ENCODE data around the gene SPPL3. TPM values are rescaled to one million over a fixed set of nuclear protein-coding genes. Genes with fewer than 3 reads are reported as not detected.
"Not testable (repeated sequence)": the region's sequence is repeated elsewhere in the genome, so short reads cannot be mapped to it uniquely, and the experiment has no call there.

SPPL3 gene
- polyA plus RNA-seq, 1 donor, result 54.9 TPM

DNA sequence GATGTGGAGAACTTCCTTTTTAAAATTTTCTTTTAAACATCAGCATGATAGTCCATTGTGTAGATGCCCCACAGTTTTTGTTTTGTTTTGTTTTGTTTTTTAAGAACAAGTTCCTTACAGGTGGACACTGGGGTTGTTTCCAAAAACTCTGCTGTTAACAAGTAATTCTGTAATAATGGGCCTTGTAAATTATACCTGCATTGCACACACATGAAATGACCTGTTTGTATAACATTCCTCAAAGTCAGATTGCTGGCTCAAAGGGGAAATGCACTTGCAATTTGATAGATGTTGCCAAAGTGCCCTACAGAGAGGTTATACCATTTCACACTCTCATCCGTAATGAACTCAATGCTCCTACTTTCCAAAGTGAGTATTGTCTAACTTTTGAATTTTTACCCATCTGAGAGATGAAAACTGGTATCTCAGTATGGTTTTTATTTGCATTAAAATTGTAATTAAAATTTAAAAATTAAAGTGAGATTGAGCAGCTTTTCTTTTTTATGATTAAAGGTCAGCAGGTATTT, 89.2 kb downstream of the SPPL3 start:
- DNase-seq, result no peak

DNA sequence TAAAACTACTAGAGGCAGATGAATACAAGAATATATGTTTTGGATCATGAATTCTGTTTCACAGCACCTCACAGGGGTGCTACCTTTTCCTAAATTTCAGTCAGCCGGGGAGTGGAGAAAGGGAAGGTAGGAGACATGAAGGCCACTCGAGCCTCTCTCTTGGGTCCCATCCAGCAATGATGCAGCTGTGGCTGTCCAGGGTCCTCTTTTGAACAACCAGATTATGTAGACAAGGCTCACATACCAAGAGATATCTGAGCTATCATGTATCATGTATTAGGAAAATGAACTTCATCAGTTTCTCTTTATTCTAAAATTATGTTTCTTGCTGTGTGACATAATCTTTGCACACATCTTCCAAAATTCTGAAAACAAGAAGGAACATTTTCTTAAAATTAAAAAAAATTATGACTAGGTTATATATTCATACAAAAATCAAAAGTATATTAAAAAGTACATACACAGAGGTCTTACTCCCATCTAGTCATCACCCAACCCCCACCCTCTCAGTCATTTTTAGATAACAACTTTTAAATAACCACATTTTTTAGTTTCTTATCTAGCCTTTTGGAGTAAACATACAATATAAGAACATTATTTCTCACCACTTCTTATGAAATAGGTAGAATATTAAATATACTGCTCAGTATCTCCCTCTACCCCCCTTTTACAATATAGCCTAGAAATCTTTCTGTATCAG, 89.8 kb downstream of the SPPL3 start:
- DNase-seq, result no peak

DNA sequence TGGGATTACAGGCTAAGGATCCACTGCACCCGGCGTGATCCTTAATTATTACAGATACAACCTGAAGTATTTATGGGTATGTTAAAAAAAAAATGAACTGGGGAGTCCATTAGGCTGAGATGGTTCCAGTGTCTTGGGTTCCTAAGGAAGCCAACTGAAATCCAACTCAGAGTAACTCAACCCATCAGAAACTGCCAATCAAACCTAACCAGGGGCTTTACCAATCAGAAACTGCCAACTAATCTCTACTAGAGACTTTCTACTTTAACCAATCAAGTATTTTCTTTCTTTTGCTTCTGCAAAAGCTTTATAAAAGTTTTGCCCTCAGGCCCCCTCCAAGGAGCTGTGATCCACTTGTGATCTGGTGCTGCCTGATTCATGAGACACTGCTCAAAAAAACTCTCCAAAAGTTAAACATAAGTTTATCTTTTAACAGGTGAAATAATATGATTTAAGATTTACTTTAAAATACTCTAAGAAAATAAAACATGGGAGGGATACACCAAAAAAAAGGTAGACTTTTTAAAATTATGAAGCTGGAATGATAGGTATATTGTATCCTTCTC, 90.5 kb downstream of the SPPL3 start:
- DNase-seq, result no peak

DNA sequence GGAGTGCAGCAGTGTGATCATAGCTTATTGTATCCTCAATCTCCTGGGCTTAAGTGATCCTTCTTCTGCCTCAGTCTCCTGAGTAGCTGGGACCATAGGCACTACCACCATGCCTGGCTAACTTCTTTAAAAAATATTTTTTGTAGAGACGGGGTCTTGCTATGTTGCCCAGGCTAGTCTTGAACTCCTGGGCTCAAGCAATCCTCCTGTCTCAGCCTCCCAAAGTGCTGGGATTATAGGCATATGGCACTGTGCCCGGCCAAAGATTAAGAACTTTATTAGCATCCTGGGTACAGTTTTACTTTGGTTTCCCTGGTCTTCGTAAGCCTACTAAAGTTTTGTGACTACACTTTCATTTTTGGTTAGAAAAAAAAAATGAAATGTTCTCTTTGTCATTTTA, 94.1 kb downstream of the SPPL3 start:
- no peak for DNase-seq

DNA sequence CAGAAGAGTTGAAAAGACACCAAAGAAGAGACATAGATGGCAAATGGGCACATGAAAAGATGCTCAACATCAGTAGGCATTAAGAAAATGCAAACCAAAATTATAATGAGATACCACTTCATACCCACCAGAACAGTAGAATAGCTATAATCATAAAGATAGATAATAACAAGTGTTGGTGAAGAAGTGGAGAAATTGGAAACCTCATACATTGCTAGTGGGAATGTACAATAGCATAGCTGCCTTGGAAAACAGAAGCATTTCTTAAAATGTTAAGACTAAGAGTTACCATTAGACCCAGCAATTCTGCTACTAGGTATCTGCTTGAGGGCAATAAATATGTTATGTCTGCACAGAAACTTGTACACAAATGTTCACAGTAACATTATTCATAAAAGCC, 99.7 kb downstream of the SPPL3 start:
- no peak for DNase-seq

DNA sequence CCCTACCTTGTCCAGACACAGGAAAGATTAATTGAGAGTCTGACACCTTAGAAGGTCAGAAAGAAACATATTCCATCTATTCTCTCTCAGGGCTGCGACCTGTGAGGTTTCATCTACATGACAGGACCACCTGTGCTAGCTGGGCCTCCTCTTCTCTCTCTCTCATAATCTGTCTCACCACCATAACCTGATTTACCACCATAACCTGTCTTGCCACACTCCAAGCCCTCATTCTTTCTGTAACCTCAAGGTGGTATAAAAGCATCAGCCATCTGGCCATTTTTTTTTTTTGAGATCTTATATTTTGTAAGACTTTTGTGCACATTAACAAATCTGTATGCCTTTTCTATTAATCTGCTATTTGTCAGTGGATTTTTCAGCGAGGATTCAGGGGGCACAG, 103.0 kb downstream of the SPPL3 start:
- no peak for DNase-seq

DNA sequence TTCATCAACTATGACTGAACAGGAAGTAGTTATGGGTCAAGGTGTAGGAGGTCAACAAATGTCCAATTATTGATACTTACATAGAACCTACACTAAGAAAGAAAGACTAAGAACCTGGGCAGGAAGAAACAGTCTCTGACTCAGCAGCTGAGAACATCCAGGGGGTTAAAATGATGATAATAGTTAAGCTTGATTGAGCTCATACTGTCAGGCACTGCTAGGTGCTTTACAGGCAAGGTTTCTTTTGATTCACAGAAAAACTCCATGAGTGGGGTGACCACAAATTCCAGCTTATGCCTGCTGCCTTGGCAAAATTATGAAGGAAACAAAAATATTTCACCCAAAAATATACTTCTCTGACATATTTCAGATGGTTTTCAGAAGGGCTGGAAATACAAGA, 103.5 kb downstream of the SPPL3 start:
- no peak for DNase-seq

DNA sequence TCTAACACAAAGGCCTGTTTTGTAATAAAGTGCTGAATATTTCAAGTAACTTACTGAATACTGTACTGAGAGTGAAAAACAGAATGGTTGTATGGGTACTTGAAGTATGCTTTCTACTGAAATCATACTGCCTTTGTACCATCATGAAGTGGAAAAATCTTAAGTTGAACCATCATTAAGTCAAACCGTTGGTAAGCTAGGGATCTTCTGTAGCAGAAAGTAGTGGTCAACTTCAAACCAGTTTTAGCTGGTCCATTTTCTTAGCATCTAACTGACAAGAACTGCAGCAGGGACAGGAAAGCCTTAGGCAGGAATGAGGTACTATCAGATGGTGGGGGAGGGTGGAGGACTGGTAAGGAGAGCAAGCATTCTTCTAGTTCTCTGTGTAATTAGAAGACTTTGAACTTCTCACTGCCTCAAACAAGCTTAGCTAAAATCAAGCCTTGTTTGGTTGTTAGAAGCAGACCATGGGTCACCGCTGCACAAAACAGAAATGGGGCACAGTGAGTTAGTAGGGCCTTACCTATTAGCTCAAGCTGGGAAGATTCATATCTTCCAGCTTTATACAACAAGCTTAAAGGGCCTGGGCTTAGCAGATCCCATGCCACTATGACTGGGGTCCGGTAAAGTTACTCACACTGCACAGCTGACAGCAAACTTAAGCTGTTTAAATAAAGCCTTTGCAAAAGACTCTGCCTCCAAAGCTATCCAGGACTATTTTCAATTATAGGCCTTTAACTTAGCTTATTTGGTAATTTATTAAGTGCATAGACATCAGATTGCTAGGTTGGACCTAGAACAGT, 104.7 kb downstream of the SPPL3 start:
- no peak for DNase-seq

DNA sequence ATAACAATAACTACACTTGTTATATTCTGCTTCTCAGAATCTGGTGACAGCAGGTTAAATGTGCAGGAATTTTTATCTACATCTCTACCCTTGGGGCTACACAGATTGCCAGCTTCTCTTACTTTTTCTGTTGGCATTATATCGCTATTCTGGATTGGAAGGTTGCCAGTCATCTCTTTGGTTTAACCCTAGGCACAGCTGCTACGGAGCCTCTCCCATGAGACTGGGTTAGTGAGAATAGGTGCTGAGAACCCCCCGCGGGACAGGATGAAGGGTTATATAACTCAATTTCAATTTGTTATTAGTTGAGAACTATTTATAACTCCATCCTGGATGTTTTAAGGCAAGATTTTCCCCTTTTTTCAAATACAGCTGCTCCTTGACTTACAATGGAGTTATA, 105.5 kb downstream of the SPPL3 start:
- no peak for DNase-seq

DNA sequence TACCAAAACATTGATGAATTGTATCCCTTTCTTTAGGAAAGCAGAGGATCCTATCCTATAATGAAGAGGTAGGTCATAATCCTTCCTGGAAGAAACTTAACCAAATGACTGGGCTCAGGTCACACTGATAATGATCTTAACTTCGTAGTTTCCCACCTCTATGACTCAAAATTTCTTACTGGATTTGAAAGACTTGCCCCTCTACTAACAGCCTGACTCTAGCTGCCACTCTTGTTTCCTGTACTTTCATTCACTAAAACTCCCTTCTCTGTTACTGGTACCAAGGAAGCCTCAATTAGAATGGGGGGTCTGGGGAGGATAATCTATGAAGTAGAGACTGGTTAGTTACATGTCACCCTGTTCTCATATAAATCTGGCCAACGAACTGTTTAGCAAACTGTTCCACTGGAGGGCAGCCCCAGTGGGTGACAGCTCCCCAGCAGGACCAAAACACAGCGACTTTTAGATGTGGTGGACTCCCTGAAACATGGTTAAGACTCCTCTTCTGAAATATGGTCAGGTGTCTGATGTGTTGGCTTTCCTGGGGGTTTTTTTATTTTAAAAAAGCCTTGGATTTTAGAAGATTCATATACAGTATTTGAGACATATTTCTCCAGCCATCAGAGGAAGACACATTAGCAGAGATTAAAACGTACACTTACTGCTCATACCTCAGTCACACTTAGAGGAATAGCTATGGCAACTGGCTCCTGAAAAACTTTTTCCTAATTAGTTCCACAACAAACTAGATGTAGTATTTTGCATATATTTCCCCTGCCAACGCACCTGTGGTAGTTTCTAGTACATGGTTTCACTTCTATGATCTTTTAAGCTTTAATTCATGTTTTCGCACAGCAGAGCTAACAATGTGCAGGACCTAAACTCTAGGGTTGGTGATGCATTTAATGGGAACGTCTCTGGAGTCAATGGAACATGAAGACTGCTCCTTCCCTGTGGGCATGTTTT, 106.2 kb downstream of the SPPL3 start:
- DNase-seq, result no peak

DNA sequence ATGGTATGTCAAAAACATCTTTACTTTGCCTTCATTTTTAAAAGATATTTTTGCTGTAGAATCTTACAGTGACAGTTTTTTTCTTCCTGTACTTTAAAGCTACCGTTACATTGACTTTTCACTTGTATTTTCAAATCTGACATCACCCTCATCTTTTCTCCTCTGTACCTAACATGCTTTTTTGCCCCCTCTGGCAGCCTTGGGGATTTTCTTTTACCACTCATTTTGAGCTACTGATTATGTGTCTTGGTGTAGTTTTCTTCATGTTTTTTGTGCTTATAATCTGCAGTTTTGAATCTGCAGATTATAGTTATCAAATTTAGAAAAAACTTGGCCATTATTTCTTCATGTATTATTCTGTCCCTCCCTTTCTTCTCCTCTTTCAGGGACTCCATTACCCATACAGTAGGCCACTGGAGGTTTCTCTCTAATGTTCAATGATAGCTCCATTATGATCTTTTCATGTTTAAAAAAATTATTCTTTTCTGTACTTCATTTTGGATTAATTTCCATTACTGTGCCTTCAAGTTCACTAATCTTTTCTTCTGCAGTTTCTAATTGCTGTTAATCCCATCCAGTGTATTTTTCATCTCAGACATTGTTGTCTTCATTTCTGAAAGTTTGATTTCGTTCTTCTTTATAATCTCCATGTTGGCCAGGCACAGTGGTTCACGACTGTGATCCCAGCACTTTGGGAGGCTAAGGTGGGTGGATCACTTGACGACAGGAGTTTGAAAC, 108.5 kb downstream of the SPPL3 start:
- DNase-seq, result no peak

DNA sequence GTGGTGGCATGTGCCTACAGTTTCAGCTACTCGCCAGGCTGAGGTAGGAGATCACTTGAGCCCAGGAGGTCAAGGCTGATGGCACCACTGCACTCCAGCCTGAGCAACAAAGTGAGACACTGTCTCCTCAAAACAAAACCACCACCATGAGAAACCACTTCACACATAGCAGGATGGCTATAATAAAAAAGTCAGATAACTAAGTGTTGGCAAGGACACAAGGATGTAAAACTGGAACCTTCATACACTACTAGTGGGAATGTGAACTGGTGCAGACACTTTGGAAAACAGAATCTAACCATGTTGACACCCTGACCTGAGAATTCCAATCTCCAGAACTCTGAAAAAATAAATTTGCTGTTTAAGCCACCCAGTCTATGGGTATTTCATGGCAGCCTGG, 110.8 kb downstream of the SPPL3 start:
- no peak for DNase-seq

DNA sequence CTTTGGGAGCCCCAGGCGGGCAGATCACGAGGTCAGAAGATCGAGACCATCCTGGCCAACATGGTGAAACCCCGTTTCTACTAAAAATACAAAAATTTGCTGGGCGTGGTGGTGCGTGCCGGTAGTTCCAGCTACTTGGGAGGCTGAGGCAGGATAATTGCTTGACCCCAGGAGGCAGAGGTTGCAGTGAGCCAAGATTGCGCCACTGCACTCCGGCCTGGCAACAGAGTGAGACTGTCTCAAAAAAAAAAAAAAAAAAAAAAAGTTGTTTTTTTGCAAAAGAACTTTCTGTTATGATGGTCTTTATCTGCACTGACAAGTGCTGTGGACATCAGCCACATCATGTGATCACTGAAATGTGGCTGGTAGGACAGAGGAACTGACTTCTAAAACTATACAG, 111.7 kb downstream of the SPPL3 start:
- DNase-seq, result not testable (repeated sequence)

DNA sequence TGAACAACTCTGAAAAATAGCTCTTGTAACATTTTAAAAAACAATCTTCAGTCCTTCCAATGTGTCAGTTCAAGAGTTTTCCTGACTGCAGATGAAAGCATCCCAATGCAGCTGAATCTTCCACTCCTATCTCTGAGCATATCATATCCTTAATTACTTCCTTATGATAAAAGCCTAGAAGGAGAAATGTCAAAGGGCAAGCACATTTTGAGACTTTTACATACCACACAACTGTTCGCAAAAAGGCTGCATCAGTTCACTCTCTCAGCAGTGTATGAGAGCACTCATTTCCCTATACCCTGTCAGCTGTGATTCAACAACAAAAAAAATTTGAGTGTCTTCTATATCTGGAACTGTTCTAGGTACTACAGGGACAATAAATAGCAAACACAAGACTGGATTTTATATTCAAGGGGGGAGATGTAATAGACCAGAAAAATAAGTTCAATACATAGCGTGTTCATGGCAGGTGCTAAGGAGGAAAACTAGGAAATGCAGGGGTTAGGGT, 112.4 kb downstream of the SPPL3 start:
- DNase-seq, result no peak

DNA sequence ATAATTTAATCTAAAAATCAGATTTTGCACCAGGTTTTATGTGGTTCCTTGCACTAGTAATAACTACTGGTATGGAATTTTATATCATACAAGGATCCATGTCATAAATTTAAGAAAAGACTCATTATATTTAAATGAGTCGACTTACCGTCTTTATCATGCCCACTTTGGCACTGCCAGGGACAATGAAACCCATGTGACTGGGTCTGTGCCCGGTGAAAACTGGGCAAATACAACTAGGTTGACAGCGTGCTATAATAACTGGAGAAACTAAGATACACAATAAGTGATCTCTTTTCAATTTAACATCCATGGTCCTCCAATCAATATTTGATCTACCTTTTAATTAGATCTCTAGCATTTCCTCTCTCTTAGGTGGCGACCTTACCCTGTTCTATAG, 114.0 kb downstream of the SPPL3 start:
- no peak for DNase-seq

DNA sequence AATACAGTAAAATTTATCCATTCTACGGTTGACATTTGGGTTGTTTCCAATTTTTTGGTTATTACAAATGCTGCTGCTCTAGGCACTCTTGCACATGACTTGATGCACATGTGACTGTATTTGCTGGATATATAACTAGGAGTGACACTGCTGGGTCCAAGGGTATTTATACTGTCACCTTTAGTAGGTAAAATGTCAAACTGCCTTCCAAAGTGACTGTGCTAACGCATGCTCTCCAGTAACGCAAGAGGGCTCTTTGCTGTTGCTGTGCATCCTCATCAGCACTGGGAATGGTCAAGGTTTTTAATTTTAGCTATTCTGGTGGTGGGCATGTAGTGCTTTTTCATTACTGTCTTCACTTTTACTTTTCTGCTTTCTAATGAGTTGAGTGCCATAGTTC, 116.3 kb downstream of the SPPL3 start:
- no peak for DNase-seq

DNA sequence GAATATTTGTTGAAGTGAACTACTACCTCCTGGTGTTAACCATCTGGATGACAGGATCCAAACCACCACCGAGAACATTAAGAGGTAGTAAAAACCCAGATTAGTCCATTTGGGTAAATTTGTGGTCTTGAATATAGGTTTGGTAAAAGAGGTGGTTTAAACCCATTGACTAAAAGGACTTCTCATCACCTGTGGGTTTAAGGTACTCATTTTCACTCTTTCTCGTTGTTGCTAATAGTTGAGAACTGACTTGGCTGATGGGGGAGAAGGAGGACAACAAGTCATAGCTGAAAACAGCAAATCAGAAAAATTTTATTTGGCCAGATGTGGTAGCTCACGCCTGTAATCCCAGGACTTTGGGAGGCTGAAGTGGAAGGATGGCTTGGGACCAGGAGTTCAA, 119.4 kb downstream of the SPPL3 start:
- DNase-seq, result no peak

DNA sequence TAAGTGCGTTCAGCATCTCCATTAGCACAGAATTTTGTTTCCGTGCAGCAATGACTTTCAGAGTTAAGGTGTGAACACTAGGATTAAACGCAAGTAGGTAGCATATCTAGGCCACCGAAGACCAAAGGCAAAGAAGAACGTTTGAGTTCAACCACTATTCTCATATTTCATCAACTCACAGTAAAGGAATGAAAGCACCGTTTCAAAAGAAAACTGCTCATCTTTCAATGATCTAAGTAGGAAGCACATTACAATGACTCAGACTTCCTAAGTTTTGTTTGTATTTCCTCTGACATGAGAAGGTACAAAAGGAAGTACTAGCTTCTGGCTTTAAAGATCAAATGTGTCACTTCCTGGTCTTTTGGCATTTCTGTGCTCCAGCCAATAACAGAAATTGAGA, 121.0 kb downstream of the SPPL3 start:
- no peak for DNase-seq

DNA sequence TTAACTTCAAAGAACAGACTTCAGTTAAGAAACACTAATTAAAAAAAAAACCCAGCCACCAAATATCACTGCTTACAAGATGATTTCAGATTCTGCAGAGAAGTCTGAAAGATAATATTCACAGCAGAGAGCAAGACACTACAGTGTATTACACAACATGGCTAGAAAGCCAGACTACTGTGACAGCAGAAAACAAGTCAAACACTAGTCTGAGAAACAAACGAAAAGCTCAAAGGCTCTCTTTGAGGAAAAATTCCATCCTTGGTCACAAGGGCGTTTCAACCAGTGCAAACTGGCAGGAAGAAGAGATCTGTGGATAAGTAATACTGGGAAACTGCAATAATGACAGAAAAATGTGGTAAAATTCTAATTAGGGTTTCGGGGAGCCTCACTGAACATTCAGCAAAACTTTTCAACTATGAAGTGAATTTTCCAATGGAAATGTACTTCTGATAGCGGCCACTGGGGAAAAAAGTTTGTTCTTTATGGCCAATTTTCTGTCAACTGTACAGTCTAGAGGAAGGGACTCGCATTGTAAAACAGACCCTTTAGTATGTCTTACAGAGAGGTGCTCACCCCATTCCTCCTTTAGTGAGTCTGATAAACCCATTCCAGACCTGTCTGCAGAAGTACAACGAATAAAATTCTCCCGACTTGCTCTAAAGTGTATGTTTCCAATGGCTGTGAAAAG, 128.2 kb downstream of the SPPL3 start:
- DNase-seq, result no peak

DNA sequence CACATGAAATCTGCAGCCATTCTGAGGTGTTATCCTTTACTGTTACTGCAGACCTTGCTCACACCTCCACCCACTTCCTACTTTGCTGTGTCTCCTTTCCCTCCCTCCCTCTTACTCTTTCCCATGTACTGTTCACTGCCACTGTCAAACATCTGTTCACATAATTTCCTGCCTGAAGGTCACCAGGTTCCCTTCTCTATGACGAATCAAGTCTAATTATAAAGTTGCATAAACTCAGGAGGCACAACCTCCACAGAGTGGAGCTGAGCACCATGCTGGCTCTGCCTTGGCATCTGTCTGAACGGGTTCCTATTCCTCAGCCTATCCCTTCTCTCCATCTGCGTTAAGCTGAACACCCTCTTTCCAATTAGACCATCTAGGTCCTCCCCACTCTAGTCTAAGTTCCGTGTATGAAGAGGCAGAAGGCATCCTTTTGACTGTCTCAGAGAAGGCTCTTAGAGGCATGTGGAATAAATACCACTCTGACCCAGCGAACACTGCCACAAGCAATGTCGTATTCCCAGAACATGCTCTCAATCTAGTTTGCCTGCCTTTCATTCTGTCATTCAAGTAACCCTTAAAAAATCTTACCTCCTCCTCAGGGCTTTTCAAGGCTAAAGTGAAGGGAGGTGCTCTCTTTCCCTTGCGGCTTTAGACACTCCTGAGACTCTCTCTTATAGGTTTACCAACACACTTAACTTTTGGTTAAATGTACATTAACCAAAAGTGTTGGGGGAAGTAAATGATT, 129.8 kb downstream of the SPPL3 start:
- DNase-seq, result no peak

All from hindlimb muscle (tissue), 1 donor.